ENCODE results near the gene DNAH12.

DNA sequence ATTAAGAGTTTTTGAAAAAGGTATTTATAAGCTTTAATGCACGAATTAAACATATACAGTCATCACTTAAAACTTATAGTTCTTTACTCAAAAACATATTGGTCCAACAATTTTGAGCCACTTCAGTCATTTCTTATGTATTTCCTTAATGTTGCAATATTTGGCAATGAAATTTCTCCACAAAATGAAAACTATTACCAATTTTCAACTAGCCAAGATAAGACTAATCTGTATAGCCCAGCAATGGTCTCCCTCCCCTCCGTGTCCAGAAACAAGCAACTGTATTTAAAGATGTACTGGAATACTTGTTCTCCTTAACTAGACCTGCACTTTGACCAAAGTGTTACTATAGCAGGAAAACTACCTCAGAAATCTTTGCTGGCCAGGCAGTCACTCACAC lies 43.8 kb upstream of the DNAH12 start:
- TF ChIP-seq, protein P1, sequence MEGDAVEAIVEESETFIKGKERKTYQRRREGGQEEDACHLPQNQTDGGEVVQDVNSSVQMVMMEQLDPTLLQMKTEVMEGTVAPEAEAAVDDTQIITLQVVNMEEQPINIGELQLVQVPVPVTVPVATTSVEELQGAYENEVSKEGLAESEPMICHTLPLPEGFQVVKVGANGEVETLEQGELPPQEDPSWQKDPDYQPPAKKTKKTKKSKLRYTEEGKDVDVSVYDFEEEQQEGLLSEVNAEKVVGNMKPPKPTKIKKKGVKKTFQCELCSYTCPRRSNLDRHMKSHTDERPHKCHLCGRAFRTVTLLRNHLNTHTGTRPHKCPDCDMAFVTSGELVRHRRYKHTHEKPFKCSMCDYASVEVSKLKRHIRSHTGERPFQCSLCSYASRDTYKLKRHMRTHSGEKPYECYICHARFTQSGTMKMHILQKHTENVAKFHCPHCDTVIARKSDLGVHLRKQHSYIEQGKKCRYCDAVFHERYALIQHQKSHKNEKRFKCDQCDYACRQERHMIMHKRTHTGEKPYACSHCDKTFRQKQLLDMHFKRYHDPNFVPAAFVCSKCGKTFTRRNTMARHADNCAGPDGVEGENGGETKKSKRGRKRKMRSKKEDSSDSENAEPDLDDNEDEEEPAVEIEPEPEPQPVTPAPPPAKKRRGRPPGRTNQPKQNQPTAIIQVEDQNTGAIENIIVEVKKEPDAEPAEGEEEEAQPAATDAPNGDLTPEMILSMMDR (CRISPR knock-in tag; IDR thresholded peaks at IDR 0.05): no peak
- TF ChIP-seq CREB1 (IDR thresholded peaks at IDR 0.05) (no peak), CREB1 (CRISPR knock-in tag; IDR thresholded peaks at IDR 0.05) (no peak), TGIF2 (CRISPR knock-in tag; IDR thresholded peaks at IDR 0.05) (no peak), NR2C2 (CRISPR knock-in tag; IDR thresholded peaks at IDR 0.05; ENCODE audit: borderline replicate concordance) (no peak), RAD21 (CRISPR knock-in tag; IDR thresholded peaks at IDR 0.05) (no peak), TMF1 (CRISPR knock-in tag; IDR thresholded peaks at IDR 0.05; ENCODE audit: low read depth) (no peak), ZNF501 (CRISPR knock-in tag; IDR thresholded peaks at IDR 0.05) (no peak), ZBTB42 (CRISPR knock-in tag; IDR thresholded peaks at IDR 0.05) (no peak), ELF4 (CRISPR knock-in tag; IDR thresholded peaks at IDR 0.05; ENCODE audit: borderline replicate concordance) (no peak), POLR2AphosphoS5 (IDR thresholded peaks at IDR 0.05; ENCODE audit: low read depth, low read length) (no peak), ZNF577 (CRISPR knock-in tag; IDR thresholded peaks at IDR 0.05; ENCODE audit: borderline replicate concordance, low read depth) (no peak), MED1 (CRISPR knock-in tag; IDR thresholded peaks at IDR 0.05) (no peak)
- TF ChIP-seq, protein P2, sequence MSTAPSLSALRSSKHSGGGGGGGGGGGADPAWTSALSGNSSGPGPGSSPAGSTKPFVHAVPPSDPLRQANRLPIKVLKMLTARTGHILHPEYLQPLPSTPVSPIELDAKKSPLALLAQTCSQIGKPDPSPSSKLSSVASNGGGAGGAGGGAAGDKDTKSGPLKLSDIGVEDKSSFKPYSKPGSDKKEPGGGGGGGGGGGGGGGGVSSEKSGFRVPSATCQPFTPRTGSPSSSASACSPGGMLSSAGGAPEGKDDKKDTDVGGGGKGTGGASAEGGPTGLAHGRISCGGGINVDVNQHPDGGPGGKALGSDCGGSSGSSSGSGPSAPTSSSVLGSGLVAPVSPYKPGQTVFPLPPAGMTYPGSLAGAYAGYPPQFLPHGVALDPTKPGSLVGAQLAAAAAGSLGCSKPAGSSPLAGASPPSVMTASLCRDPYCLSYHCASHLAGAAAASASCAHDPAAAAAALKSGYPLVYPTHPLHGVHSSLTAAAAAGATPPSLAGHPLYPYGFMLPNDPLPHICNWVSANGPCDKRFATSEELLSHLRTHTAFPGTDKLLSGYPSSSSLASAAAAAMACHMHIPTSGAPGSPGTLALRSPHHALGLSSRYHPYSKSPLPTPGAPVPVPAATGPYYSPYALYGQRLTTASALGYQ (CRISPR knock-in tag; IDR thresholded peaks at IDR 0.05): no peak
- TF ChIP-seq, protein P3, sequence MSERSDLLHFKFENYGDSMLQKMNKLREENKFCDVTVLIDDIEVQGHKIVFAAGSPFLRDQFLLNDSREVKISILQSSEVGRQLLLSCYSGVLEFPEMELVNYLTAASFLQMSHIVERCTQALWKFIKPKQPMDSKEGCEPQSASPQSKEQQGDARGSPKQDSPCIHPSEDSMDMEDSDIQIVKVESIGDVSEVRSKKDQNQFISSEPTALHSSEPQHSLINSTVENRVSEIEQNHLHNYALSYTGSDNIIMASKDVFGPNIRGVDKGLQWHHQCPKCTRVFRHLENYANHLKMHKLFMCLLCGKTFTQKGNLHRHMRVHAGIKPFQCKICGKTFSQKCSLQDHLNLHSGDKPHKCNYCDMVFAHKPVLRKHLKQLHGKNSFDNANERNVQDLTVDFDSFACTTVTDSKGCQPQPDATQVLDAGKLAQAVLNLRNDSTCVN (CRISPR knock-in tag; IDR thresholded peaks at IDR 0.05; ENCODE audit: borderline replicate concordance): no peak

Data from HepG2 (cell line).